ENCODE data around the gene SCRN1.

- no peak for TF ChIP-seq CTCF (IDR thresholded peaks at IDR 0.05; ENCODE audit: poor library complexity, severe bottlenecking)
- no peak for TF ChIP-seq POLR2AphosphoS5 (IDR thresholded peaks at IDR 0.05)
- no peak for TF ChIP-seq TAF1 (IDR thresholded peaks at IDR 0.05; ENCODE audit: low read depth)
- no peak for TF ChIP-seq MXI1 (conservative IDR thresholded peaks at IDR 0.05; ENCODE audit: poor library complexity, severe bottlenecking)
- no peak for TF ChIP-seq RAD21 (conservative IDR thresholded peaks at IDR 0.05)
- TF ChIP-seq EP300 (conservative IDR thresholded peaks at IDR 0.05; ENCODE audit: poor library complexity, severe bottlenecking), result no peak
These were observed 23.2 kb upstream of the SCRN1 start for GRCh38 chr7:30012757-30013156.

All from neural cell (in vitro differentiated cells).